Tibial nerve (tissue), 4 donors: ENCODE data around the gene UBLCP1. TPM values are rescaled to one million over a fixed set of nuclear protein-coding genes. Genes with fewer than 3 reads are reported as not detected.

Experiments
- DNase-seq, 2 donors: peaks; one replicate each; pipeline ENCODE4 v3.0.0-alpha.2; 2019; ENCODE audit warnings: low spot score in 2 of 2
- H3K27ac ChIP-seq, 4 donors: fragments of 200-600 bp; sonication (generic) in 3 of 4; one replicate each; pipeline ENCODE4 v1.5.1; 2017 to 2019; ENCODE audit warnings: mild to moderate bottlenecking in 1 of 4
- H3K27me3 ChIP-seq, 2 donors: fragments of 200-600 bp; sonication (generic) in 1 of 2; one replicate each; pipeline versions ENCODE4 v1.5.1 to v1.6.0; 2017 to 2019
- H3K36me3 ChIP-seq, 3 donors: fragments of 200-600 bp; sonication (generic); one replicate each; pipeline ENCODE4 v1.5.1; 2018 to 2019
- H3K4me1 ChIP-seq, 4 donors: fragments of 200-600 bp; sonication (generic) in 3 of 4; one replicate each; pipeline ENCODE4 v1.5.1; 2017 to 2019
- H3K4me3 ChIP-seq, 4 donors: fragments of 200-600 bp; sonication (generic) in 3 of 4; one replicate each; pipeline ENCODE4 v1.5.1; 2017 to 2019; ENCODE audit warnings: mild to moderate bottlenecking in 1 of 4, moderate library complexity in 1 of 4
- H3K9me3 ChIP-seq, 4 donors: fragments of 200-600 bp; sonication (generic) in 3 of 4; one replicate each; pipeline ENCODE4 v1.5.1; 2017 to 2019
- EP300 ChIP-seq, 2 donors: sonication (generic); formaldehyde crosslinking; IDR thresholded peaks; one replicate each; pipeline ENCODE4 v1.6.1; 2017; ENCODE audit warnings: antibody characterized with exemption in 2 of 2, mild to moderate bottlenecking in 1 of 2
- POLR2A ChIP-seq, 2 donors: fragments of 450-650 bp; IDR thresholded peaks; one replicate each; pipeline ENCODE4 v1.6.1; 2017; ENCODE audit warnings: antibody characterized with exemption in 2 of 2, mild to moderate bottlenecking in 2 of 2, moderate library complexity in 2 of 2
- WGBS, 2 donors: methylation state at CpG; one replicate each; pipeline ENCODE4 v1.1.5; 2018; 5-methylcytosine and 5-hydroxymethylcytosine counted together
- total RNA-seq, 4 donors: library from RNA; depleted of rRNA; stranded (reverse); fragments of >200 nt; gene quantifications; one replicate each; pipeline ENCODE4 v1.1.0, GENCODE V29; 2016
- TF ChIP-seq, protein P1 (sequence below), 5 experiments: fragments of 200-600 bp in 3 of 5; fragments of 450-650 bp in 2 of 5; sonication (generic) in 3 of 5; IDR thresholded peaks; one replicate each; pipeline ENCODE4 v1.5.1; 2016 to 2019; ENCODE audit warnings: antibody characterized with exemption in 5 of 5, mild to moderate bottlenecking in 3 of 5, moderate library complexity in 2 of 5

Gene UBLCP1
- total RNA-seq, 4 donors from 2014 or later, result 12.4 to 30.1 (median 21.4) TPM

DNA sequence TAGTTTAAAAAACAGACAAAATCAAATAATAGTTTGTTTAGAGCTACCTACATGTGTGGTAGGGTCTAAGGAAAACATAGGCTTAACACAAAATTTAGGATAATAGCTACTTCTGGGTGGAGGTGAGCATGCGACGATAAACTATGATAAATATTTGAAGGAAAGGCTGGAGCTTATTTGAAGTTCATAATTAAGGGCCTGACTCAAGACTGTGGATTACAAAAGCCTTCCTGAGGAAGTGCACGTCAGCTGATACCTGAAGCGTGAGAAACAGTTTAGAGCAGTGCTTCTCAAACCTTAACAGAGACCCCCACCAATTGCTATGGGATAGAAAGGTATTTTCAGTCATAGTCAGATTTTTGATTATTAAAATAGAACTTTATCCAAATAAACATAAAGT is 20.4 kb upstream of the UBLCP1 start:
- Histone ChIP-seq H3K9me3 (no peaks in the 10 kb centered on the region), H3K36me3 (no peaks in the 10 kb centered on the region), H3K4me3 (no peak overlapping the region), H3K4me1 (no peaks in the 10 kb centered on the region), H3K27ac (no peak overlapping the region), H3K27me3 (peaks cover 0 to 12% of the 10 kb centered on the region in 2 donors)
- WGBS, 2 donors, result 57 to 59% methylated on average over 4 of the region's 4 CpGs
- no peak for TF ChIP-seq EP300 (IDR thresholded peaks at IDR 0.05)
- no peak for DNase-seq

DNA sequence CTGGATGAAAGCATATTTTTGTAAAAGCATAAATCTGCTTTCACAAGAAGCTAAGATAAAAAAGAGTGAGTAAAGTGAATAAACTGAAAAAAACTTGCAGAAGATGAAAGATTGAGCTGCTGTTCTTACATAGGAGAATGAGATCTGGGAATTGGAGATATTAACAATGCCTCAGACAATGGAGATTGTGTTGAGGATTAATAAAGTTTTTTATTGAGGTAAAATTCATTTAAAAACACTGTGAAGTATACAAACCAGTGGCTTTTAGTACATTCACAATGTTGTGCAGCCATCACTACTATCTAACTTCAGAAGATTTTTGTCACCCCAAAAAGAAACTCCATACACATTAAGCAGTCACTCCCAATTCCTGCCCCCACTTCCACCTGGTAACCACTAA is 19.7 kb upstream of the UBLCP1 start:
- no peak overlapping the region for H3K27ac ChIP-seq
- H3K4me3 ChIP-seq, result no peak overlapping the region
- TF ChIP-seq, protein P1, sequence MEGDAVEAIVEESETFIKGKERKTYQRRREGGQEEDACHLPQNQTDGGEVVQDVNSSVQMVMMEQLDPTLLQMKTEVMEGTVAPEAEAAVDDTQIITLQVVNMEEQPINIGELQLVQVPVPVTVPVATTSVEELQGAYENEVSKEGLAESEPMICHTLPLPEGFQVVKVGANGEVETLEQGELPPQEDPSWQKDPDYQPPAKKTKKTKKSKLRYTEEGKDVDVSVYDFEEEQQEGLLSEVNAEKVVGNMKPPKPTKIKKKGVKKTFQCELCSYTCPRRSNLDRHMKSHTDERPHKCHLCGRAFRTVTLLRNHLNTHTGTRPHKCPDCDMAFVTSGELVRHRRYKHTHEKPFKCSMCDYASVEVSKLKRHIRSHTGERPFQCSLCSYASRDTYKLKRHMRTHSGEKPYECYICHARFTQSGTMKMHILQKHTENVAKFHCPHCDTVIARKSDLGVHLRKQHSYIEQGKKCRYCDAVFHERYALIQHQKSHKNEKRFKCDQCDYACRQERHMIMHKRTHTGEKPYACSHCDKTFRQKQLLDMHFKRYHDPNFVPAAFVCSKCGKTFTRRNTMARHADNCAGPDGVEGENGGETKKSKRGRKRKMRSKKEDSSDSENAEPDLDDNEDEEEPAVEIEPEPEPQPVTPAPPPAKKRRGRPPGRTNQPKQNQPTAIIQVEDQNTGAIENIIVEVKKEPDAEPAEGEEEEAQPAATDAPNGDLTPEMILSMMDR (IDR thresholded peaks at IDR 0.05), result no peak
- no peak for TF ChIP-seq EP300 (IDR thresholded peaks at IDR 0.05)
- no peak for TF ChIP-seq POLR2A (IDR thresholded peaks at IDR 0.05)
- peaks cover 0 to 12% of the 10 kb centered on the region in 2 donors for H3K27me3 ChIP-seq
- no peak for DNase-seq
- H3K9me3 ChIP-seq, result no peaks in the 10 kb centered on the region
- no peaks in the 10 kb centered on the region for H3K4me1 ChIP-seq
- no peaks in the 10 kb centered on the region for H3K36me3 ChIP-seq

DNA sequence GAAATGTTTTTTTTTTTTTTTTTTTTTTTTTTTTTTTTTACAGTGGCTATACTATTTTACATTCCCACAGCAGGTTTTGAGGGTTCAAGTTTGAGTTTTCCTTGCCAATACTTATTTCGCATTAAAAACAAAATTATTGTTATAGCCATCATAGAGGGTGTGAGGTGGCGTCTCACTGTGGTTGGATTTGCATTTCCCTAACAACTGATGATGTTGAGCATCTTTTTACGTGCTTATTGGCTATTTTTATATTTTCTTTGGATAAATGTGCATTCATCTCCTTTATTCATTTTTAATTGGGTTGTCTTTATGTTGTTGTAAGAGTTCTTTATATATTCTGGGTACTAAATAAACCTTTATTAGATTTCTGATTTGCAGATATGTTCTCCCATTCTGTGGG is 18.9 kb upstream of the UBLCP1 start:
- Histone ChIP-seq H3K4me1 (no peaks in the 10 kb centered on the region), H3K27me3 (peaks cover 0 to 12% of the 10 kb centered on the region in 2 donors), H3K4me3 (no peak overlapping the region), H3K9me3 (no peaks in the 10 kb centered on the region), H3K36me3 (no peaks in the 10 kb centered on the region), H3K27ac (no peak overlapping the region)
- DNase-seq, result no peak
- WGBS, 2 donors, result 56 to 59% methylated on average over 3 of the region's 3 CpGs
- no peak for TF ChIP-seq POLR2A (IDR thresholded peaks at IDR 0.05)
- TF ChIP-seq, protein P1 (IDR thresholded peaks at IDR 0.05), result no peak
- no peak for TF ChIP-seq EP300 (IDR thresholded peaks at IDR 0.05)

DNA sequence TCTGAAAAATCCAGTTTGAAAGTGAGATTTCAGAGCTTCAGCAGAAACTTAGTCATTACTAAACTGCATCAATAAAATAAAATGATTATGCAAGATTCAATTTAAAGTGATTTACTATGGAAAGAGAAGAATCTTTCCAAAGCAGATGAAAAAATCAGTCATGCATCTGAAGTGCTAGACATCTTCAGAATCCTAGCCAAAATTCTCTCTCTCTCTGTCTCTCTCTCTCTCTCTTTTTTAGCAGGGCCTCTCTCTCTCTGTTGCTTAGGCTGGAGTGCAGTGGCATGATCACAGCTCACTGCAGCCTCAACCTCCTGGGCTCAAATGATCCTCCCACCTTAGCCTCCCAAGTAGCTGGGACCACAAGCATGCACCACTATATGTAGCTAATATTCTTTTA is 18.2 kb upstream of the UBLCP1 start:
- Histone ChIP-seq H3K27me3 (peaks cover 0 to 15% of the 10 kb centered on the region in 2 donors), H3K9me3 (no peaks in the 10 kb centered on the region), H3K4me3 (no peak overlapping the region), H3K4me1 (no peaks in the 10 kb centered on the region), H3K27ac (no peak overlapping the region), H3K36me3 (no peaks in the 10 kb centered on the region)
- TF ChIP-seq EP300 (IDR thresholded peaks at IDR 0.05), result no peak
- TF ChIP-seq, protein P1 (IDR thresholded peaks at IDR 0.05), result no peak
- no peak for DNase-seq

DNA sequence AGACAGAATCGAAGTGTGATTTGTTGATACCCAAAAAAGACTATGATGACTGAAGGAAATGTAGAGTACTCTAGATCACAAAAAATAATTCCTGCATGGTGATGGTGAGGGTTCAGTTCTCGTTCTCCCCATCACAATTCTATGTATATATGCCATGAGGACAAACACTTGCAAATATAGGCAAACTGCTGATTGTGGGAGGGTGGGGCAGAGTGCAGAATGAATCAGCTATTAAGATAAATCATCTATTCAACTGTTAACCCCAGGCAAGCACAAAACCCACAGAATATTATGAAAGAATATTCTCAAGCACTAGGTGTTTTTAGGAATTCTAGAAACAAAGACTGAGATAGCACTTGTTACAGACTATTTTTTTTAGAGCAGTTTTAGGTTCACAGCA is 13.9 kb upstream of the UBLCP1 start:
- DNase-seq, result no peak
- Histone ChIP-seq H3K27ac (no peak overlapping the region), H3K27me3 (peaks cover 0 to 18% of the 10 kb centered on the region in 2 donors), H3K4me3 (no peak overlapping the region), H3K36me3 (no peaks in the 10 kb centered on the region), H3K4me1 (no peaks in the 10 kb centered on the region), H3K9me3 (no peaks in the 10 kb centered on the region)
- 55 to 71% methylated on average over 2 of the region's 2 CpGs for WGBS, 2 donors
- no peak for TF ChIP-seq POLR2A (IDR thresholded peaks at IDR 0.05)
- TF ChIP-seq EP300 (IDR thresholded peaks at IDR 0.05), result no peak
- TF ChIP-seq, protein P1 (IDR thresholded peaks at IDR 0.05), result no peak

DNA sequence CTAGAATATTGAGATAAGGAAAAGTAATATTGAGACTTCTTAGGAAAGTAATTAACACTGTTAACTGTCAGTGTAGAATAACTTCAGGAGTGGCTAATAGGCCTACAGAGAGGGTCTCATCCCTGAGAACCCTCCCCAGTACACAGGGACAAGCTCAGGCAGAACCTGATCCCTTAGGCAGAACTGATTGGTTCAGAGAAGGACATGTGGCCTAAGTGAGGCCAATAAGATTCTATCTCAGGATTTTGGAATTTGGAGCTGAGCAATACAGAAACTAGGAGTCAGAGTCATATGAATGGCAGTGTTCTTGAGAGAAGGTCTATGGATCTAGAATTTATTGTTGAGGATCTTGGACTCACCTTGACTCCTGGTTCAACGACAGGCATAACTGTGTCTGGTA is 10.9 kb upstream of the UBLCP1 start:
- Histone ChIP-seq H3K27me3 (peaks cover 0 to 20% of the 10 kb centered on the region in 2 donors), H3K27ac (no peak overlapping the region), H3K4me3 (no peak overlapping the region), H3K4me1 (no peaks in the 10 kb centered on the region), H3K9me3 (no peaks in the 10 kb centered on the region), H3K36me3 (no peaks in the 10 kb centered on the region)
- TF ChIP-seq POLR2A (IDR thresholded peaks at IDR 0.05) (no peak), EP300 (IDR thresholded peaks at IDR 0.05) (no peak)
- TF ChIP-seq, protein P1 (IDR thresholded peaks at IDR 0.05), result no peak
- 74 to 76% methylated on average over 1 of the region's 1 CpG for WGBS, 2 donors
- DNase-seq, result no peak
